Vagina (tissue), 2 donors: ENCODE data around the gene RSRC2.

Experiments
- CTCF ChIP-seq, 3 experiments: fragments of 450-650 bp in 2 of 3; fragments of 200-600 bp in 1 of 3; sonication (generic) in 1 of 3; IDR thresholded peaks; one replicate each; pipeline ENCODE4 v1.5.1; 2017 to 2019; ENCODE audit warnings: antibody characterized with exemption in 3 of 3, mild to moderate bottlenecking in 2 of 3, moderate library complexity in 2 of 3
- POLR2A ChIP-seq, 2 donors: fragments of 450-650 bp; IDR thresholded peaks; one replicate each; pipeline ENCODE4 v1.6.1; 2017; ENCODE audit warnings: antibody characterized with exemption in 2 of 2, mild to moderate bottlenecking in 2 of 2, moderate library complexity in 2 of 2
- POLR2AphosphoS5 ChIP-seq, 2 donors: sonication (generic); formaldehyde crosslinking; IDR thresholded peaks; one replicate each; pipeline ENCODE4 v1.9.0; 2017; ENCODE audit warnings: antibody characterized with exemption in 2 of 2, mild to moderate bottlenecking in 2 of 2, low read depth in 1 of 2; ENCODE audit not compliant: insufficient read depth in 1 of 2

DNA sequence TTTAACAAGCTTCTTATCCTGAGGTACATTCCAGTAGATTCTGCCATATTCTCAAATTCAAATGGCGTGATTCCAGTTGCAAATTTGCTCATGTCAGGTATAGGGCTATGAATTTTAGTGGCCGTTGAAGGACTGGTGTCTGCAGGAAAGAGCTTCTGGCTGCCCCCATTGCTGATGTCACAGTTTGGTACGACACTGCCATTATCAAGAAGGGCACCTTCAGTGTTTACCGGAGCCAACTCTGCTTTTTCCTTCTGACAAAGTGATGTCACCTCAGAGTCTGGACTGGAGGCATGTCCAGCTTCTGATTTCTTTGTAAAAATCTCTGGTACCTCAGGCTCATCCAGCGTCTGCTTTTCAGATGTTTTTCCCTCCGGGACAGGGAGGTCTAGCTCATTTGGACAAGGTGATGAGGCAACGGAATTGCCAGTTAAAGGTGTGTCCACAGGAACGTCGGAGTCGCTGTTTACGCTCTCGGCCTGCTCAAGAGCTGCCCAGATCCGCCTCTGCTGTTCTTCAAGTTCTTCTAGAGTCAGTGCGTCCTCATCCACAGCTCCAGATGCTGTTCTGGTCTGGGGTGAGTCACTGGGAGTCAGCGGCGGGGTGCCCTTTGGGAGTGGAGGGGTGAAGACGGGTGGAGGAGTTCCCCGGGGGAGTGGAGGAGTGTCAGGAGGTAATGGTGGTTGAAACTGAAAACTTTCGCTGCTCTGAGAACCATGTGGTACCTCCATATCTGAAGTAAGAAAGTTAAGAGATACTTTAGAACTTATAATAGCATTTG lies 53.0 kb downstream of the RSRC2 start:
- TF ChIP-seq CTCF (IDR thresholded peaks at IDR 0.05), result no peak
- no peak for TF ChIP-seq POLR2A (IDR thresholded peaks at IDR 0.05)
- peak in 1 of 2 donors; percentile 24 for TF ChIP-seq POLR2AphosphoS5 (IDR thresholded peaks at IDR 0.05; ENCODE audit: insufficient read depth in 1 of 2, low read depth in 1 of 2)
